Karpas-422 (cell line): ENCODE measurements around the gene ELAVL2. TPM values are rescaled to one million over a fixed set of nuclear protein-coding genes. Genes with fewer than 3 reads are reported as not detected.

Source experiments
- DNase-seq: peaks from one replicate; pipeline ENCODE4 v3.0.0-alpha.2; 2015
- H2AFZ ChIP-seq: fragments of 200-600 bp; sonication (generic); 2 replicates; pipeline ENCODE4 v1.6.1; 2014; ENCODE audit warnings: antibody characterized with exemption, low read length, mixed read lengths
- H3K27ac ChIP-seq: fragments of 200-600 bp; sonication (generic); 2 replicates; pipeline ENCODE4 v1.5.1; 2014; ENCODE audit warnings: mild to moderate bottlenecking, low read length, moderate library complexity
- H3K27me3 ChIP-seq: fragments of 200-600 bp; sonication (generic); 2 replicates; pipeline ENCODE4 v1.6.1; 2014; ENCODE audit warnings: low read length, mixed read lengths
- H3K36me3 ChIP-seq: fragments of 200-600 bp; sonication (generic); 2 replicates; pipeline ENCODE4 v1.6.1; 2014; ENCODE audit warnings: low read length, mixed read lengths; ENCODE audit not compliant: insufficient read depth
- H3K4me1 ChIP-seq: fragments of 200-600 bp; sonication (generic); 2 replicates; pipeline ENCODE4 v1.6.1; 2014; ENCODE audit warnings: mild to moderate bottlenecking, low read length, mixed read lengths
- H3K4me2 ChIP-seq: fragments of 200-600 bp; sonication (generic); 2 replicates; pipeline ENCODE4 v1.6.1; 2014; ENCODE audit warnings: low read length, low read depth, mild to moderate bottlenecking; ENCODE audit not compliant: poor library complexity, severe bottlenecking
- H3K4me3 ChIP-seq: fragments of 200-600 bp; sonication (generic); 2 replicates; pipeline ENCODE4 v1.5.1; 2014; ENCODE audit warnings: mild to moderate bottlenecking, antibody characterized with exemption, low read length, mixed read lengths
- H3K79me2 ChIP-seq: fragments of 200-600 bp; sonication (generic); 2 replicates; pipeline ENCODE4 v1.6.1; 2014; ENCODE audit warnings: mild to moderate bottlenecking, low read length, mixed read lengths
- H3K9ac ChIP-seq: fragments of 200-600 bp; sonication (generic); 2 replicates; pipeline ENCODE4 v1.6.0; 2014; ENCODE audit warnings: low read length
- H3K9me2 ChIP-seq: fragments of 200-600 bp; sonication (generic), shearing (Covaris generic); replicated peaks from 2 replicates; pipeline ENCODE4 v1.6.0; 2014; ENCODE audit warnings: mild to moderate bottlenecking, low read length, moderate library complexity; ENCODE audit not compliant: insufficient read depth
- H3K9me3 ChIP-seq: fragments of 300-700, 200-600 bp; sonication (generic); 2 replicates; pipeline ENCODE4 v1.6.1; 2014; ENCODE audit warnings: low read length, mixed read lengths
- H4K20me1 ChIP-seq: fragments of 200-600 bp; sonication (generic); 2 replicates; pipeline ENCODE4 v1.6.1; 2014; ENCODE audit warnings: mild to moderate bottlenecking, antibody characterized with exemption, low read length, low read depth; ENCODE audit not compliant: insufficient read depth
- total RNA-seq: library from RNA; depleted of rRNA; stranded (reverse); fragments of >200 nt; shearing (Covaris generic); gene quantifications from 2 replicates; pipeline ENCODE4 v1.2.3, GENCODE V29; 2014; ENCODE audit warnings: low replicate concordance

ELAVL2 gene
- total RNA-seq, 1 experiment from 2014 or later: not detected

GRCh38 chr9:23658376-23659258, 167.4 kb downstream of the ELAVL2 start:
- H3K4me3 ChIP-seq: peak overlapping the region; percentile 47; the same call in 1 of the 2 replicates
- H3K79me2 ChIP-seq: no peaks in the 10 kb centered on the region
- H3K36me3 ChIP-seq: no peaks in the 10 kb centered on the region
- H3K9me3 ChIP-seq: no peaks in the 10 kb centered on the region
- H2AFZ ChIP-seq: peak overlapping the region; percentile 83; the same call in 1 of the 2 replicates
- H3K4me2 ChIP-seq: peak overlapping the region; percentile 60
- no peak overlapping the region for H3K27ac ChIP-seq
- H4K20me1 ChIP-seq: no peaks in the 10 kb centered on the region
- H3K9ac ChIP-seq: 0 out of 2 replicates have a peak overlapping the region, but pooled peaks have one; percentile 14
- H3K9me2 ChIP-seq: no peaks in the 10 kb centered on the region
- no peak for DNase-seq
- H3K27me3 ChIP-seq: no peaks in the 10 kb centered on the region
- peaks cover 11% of the 10 kb centered on the region for H3K4me1 ChIP-seq

- Histone ChIP-seq H3K9me2 (no peaks in the 10 kb centered on the region), H2AFZ (no peak overlapping the region), H3K27me3 (no peaks in the 10 kb centered on the region)
Observed at GRCh38 chr9:23651051-23651450, 175.0 kb downstream of the ELAVL2 start.

GRCh38 chr9:23648651-23649050, 177.4 kb downstream of the ELAVL2 start:
- H3K4me2 ChIP-seq: no peak overlapping the region
- H3K79me2 ChIP-seq: no peaks in the 10 kb centered on the region
- no peaks in the 10 kb centered on the region for H3K36me3 ChIP-seq
- H4K20me1 ChIP-seq: no peaks in the 10 kb centered on the region
- no peaks in the 10 kb centered on the region for H3K27me3 ChIP-seq
- H3K9me3 ChIP-seq: no peaks in the 10 kb centered on the region
- H3K9ac ChIP-seq: no peak overlapping the region
- DNase-seq: no peak
- H2AFZ ChIP-seq: no peak overlapping the region
- H3K4me1 ChIP-seq: no peaks in the 10 kb centered on the region
- no peak overlapping the region for H3K4me3 ChIP-seq
- no peak overlapping the region for H3K27ac ChIP-seq
- no peaks in the 10 kb centered on the region for H3K9me2 ChIP-seq

More at GRCh38 chr9:23651051-23651450, 175.0 kb downstream of the ELAVL2 start:
- no peaks in the 10 kb centered on the region for H3K79me2 ChIP-seq
- DNase-seq: no peak
- H3K4me1 ChIP-seq: no peaks in the 10 kb centered on the region
- no peak overlapping the region for H3K9ac ChIP-seq
- no peak overlapping the region for H3K4me2 ChIP-seq
- no peaks in the 10 kb centered on the region for H3K36me3 ChIP-seq
- H3K4me3 ChIP-seq: no peak overlapping the region
- no peaks in the 10 kb centered on the region for H4K20me1 ChIP-seq
- no peaks in the 10 kb centered on the region for H3K9me3 ChIP-seq
- H3K27ac ChIP-seq: no peak overlapping the region

- H3K79me2 ChIP-seq: no peaks in the 10 kb centered on the region
- no peaks in the 10 kb centered on the region for H3K27me3 ChIP-seq
- H3K4me3 ChIP-seq: no peak overlapping the region
- no peak overlapping the region for H3K27ac ChIP-seq
- H2AFZ ChIP-seq: no peak overlapping the region
- H3K4me1 ChIP-seq: no peaks in the 10 kb centered on the region
- H3K9me3 ChIP-seq: no peaks in the 10 kb centered on the region
- no peaks in the 10 kb centered on the region for H3K9me2 ChIP-seq
- DNase-seq: no peak
- no peaks in the 10 kb centered on the region for H3K36me3 ChIP-seq
- H3K9ac ChIP-seq: no peak overlapping the region
- no peaks in the 10 kb centered on the region for H4K20me1 ChIP-seq
- H3K4me2 ChIP-seq: no peak overlapping the region
Observed at GRCh38 chr9:23644896-23645295, 181.1 kb downstream of the ELAVL2 start.

GRCh38 chr9:23644326-23644725, 181.7 kb downstream of the ELAVL2 start:
- Histone ChIP-seq H4K20me1 (no peaks in the 10 kb centered on the region), H3K27ac (no peak overlapping the region), H3K4me3 (no peak overlapping the region), H3K27me3 (no peaks in the 10 kb centered on the region), H3K79me2 (no peaks in the 10 kb centered on the region), H3K36me3 (no peaks in the 10 kb centered on the region), H3K9me3 (no peaks in the 10 kb centered on the region), H3K4me1 (no peaks in the 10 kb centered on the region), H3K9me2 (no peaks in the 10 kb centered on the region), H3K4me2 (no peak overlapping the region), H3K9ac (no peak overlapping the region), H2AFZ (no peak overlapping the region)
- DNase-seq: no peak

GRCh38 chr9:23643656-23644258, 182.3 kb downstream of the ELAVL2 start:
- DNase-seq: no peak
- H4K20me1 ChIP-seq: no peaks in the 10 kb centered on the region

More at GRCh38 chr9:23643656-23644258, 182.3 kb downstream of the ELAVL2 start:
- H3K9me2 ChIP-seq: no peaks in the 10 kb centered on the region
- no peaks in the 10 kb centered on the region for H3K4me1 ChIP-seq
- H3K4me2 ChIP-seq: no peak overlapping the region
- H3K27me3 ChIP-seq: no peaks in the 10 kb centered on the region
- no peaks in the 10 kb centered on the region for H3K9me3 ChIP-seq
- H3K27ac ChIP-seq: no peak overlapping the region
- no peaks in the 10 kb centered on the region for H3K36me3 ChIP-seq
- no peak overlapping the region for H3K9ac ChIP-seq
- H3K79me2 ChIP-seq: no peaks in the 10 kb centered on the region
- H2AFZ ChIP-seq: no peak overlapping the region
- no peak overlapping the region for H3K4me3 ChIP-seq
